ENCODE results near the gene DGKB. TPM values are rescaled to one million over a fixed set of nuclear protein-coding genes. Genes with fewer than 3 reads are reported as not detected.
"Not testable (repeated sequence)": the region's sequence is repeated elsewhere in the genome, so short reads cannot be mapped to it uniquely, and the experiment has no call there.

DGKB gene
- total RNA-seq, 3 donors from 2014 or later: not detected

GRCh38 chr7:14305233-14305866, 597.2 kb downstream of the DGKB start:
- no peaks in the 10 kb centered on the region for H3K36me3 Mint-ChIP-seq (ENCODE audit: insufficient read depth)
- peaks cover 3% of the 10 kb centered on the region for H3K9me3 Mint-ChIP-seq
- H3K4me3 Mint-ChIP-seq: no peak overlapping the region
- H3K27me3 Mint-ChIP-seq (ENCODE audit: low read depth): no peaks in the 10 kb centered on the region
- ATAC-seq: no peak
- no peaks in the 10 kb centered on the region for H3K4me1 Mint-ChIP-seq (ENCODE audit: low read depth)
- DNase-seq: no peak

GRCh38 chr7:14303536-14303935, 599.0 kb downstream of the DGKB start:
- DNase-seq (no peak), ATAC-seq (no peak)
- H3K4me1 Mint-ChIP-seq (ENCODE audit: low read depth): no peaks in the 10 kb centered on the region
- no peak overlapping the region for H3K4me3 Mint-ChIP-seq
- H3K27me3 Mint-ChIP-seq (ENCODE audit: low read depth): no peaks in the 10 kb centered on the region
- no peaks in the 10 kb centered on the region for H3K36me3 Mint-ChIP-seq (ENCODE audit: insufficient read depth)
- peaks cover 3% of the 10 kb centered on the region for H3K9me3 Mint-ChIP-seq

GRCh38 chr7:14294637-14295036, 607.9 kb downstream of the DGKB start:
- no peaks in the 10 kb centered on the region for H3K36me3 Mint-ChIP-seq (ENCODE audit: insufficient read depth)
- ATAC-seq (no peak), DNase-seq (no peak)
- no peak overlapping the region for H3K4me3 Mint-ChIP-seq
- H3K9me3 Mint-ChIP-seq: peaks cover 10% of the 10 kb centered on the region
- H3K27me3 Mint-ChIP-seq (ENCODE audit: low read depth): no peaks in the 10 kb centered on the region
- H3K4me1 Mint-ChIP-seq (ENCODE audit: low read depth): no peaks in the 10 kb centered on the region

- H3K27me3 Mint-ChIP-seq (ENCODE audit: low read depth): no peaks in the 10 kb centered on the region
- no peak overlapping the region for H3K4me3 Mint-ChIP-seq
- H3K9me3 Mint-ChIP-seq: peaks cover 10% of the 10 kb centered on the region
- ATAC-seq (no peak), DNase-seq (no peak)
- H3K36me3 Mint-ChIP-seq (ENCODE audit: insufficient read depth): no peaks in the 10 kb centered on the region
- no peaks in the 10 kb centered on the region for H3K4me1 Mint-ChIP-seq (ENCODE audit: low read depth)
Observed at GRCh38 chr7:14293434-14293833, 609.1 kb downstream of the DGKB start.

- no peaks in the 10 kb centered on the region for H3K36me3 Mint-ChIP-seq (ENCODE audit: insufficient read depth)
- DNase-seq (no peak), ATAC-seq (no peak)
- H3K4me1 Mint-ChIP-seq (ENCODE audit: low read depth): no peaks in the 10 kb centered on the region
- no peak overlapping the region for H3K4me3 Mint-ChIP-seq
- peaks cover 8% of the 10 kb centered on the region for H3K9me3 Mint-ChIP-seq
- H3K27me3 Mint-ChIP-seq (ENCODE audit: low read depth): no peaks in the 10 kb centered on the region
Observed at GRCh38 chr7:14292737-14293136, 609.8 kb downstream of the DGKB start.

- Mint-ChIP-seq H3K4me3 (no peak overlapping the region), H3K36me3 (ENCODE audit: insufficient read depth) (no peaks in the 10 kb centered on the region), H3K27me3 (ENCODE audit: low read depth) (no peaks in the 10 kb centered on the region), H3K9me3 (no peaks in the 10 kb centered on the region), H3K4me1 (ENCODE audit: low read depth) (no peaks in the 10 kb centered on the region)
- ATAC-seq: no peak
- DNase-seq: no peak
Observed at GRCh38 chr7:14289957-14290356, 612.6 kb downstream of the DGKB start.

- no peak for ATAC-seq
- H3K27me3 Mint-ChIP-seq (ENCODE audit: low read depth): no peaks in the 10 kb centered on the region
- H3K4me1 Mint-ChIP-seq (ENCODE audit: low read depth): no peaks in the 10 kb centered on the region
- H3K9me3 Mint-ChIP-seq: no peaks in the 10 kb centered on the region
- no peak overlapping the region for H3K4me3 Mint-ChIP-seq
- no peak for DNase-seq
- H3K36me3 Mint-ChIP-seq (ENCODE audit: insufficient read depth): no peaks in the 10 kb centered on the region
Observed at GRCh38 chr7:14288701-14289100, 613.9 kb downstream of the DGKB start.

- DNase-seq (no peak), ATAC-seq (no peak)
- no peaks in the 10 kb centered on the region for H3K9me3 Mint-ChIP-seq
- no peaks in the 10 kb centered on the region for H3K27me3 Mint-ChIP-seq (ENCODE audit: low read depth)
- no peaks in the 10 kb centered on the region for H3K4me1 Mint-ChIP-seq (ENCODE audit: low read depth)
- no peak overlapping the region for H3K4me3 Mint-ChIP-seq
- H3K36me3 Mint-ChIP-seq (ENCODE audit: insufficient read depth): no peaks in the 10 kb centered on the region
Observed at GRCh38 chr7:14287398-14287797, 615.2 kb downstream of the DGKB start.

GRCh38 chr7:14286036-14286435, 616.5 kb downstream of the DGKB start:
- ATAC-seq: no peak
- Mint-ChIP-seq H3K36me3 (ENCODE audit: insufficient read depth) (no peaks in the 10 kb centered on the region), H3K27me3 (ENCODE audit: low read depth) (no peaks in the 10 kb centered on the region)

GRCh38 chr7:14279065-14279871, 623.3 kb downstream of the DGKB start:
- not testable (repeated sequence) for H3K9me3 Mint-ChIP-seq; H3K36me3 Mint-ChIP-seq (ENCODE audit: insufficient read depth); ATAC-seq; H3K4me1 Mint-ChIP-seq (ENCODE audit: low read depth); H3K27me3 Mint-ChIP-seq (ENCODE audit: low read depth); DNase-seq; H3K4me3 Mint-ChIP-seq

More at GRCh38 chr7:14286036-14286435, 616.5 kb downstream of the DGKB start:
- Mint-ChIP-seq H3K9me3 (no peaks in the 10 kb centered on the region), H3K4me1 (ENCODE audit: low read depth) (no peaks in the 10 kb centered on the region), H3K4me3 (no peak overlapping the region)
- DNase-seq: no peak

GRCh38 chr7:14275356-14275755, 627.2 kb downstream of the DGKB start:
- peaks cover 6% of the 10 kb centered on the region for H3K9me3 Mint-ChIP-seq
- H3K36me3 Mint-ChIP-seq (ENCODE audit: insufficient read depth): no peaks in the 10 kb centered on the region
- H3K27me3 Mint-ChIP-seq (ENCODE audit: low read depth): peaks cover 4% of the 10 kb centered on the region
- H3K4me3 Mint-ChIP-seq: no peak overlapping the region
- DNase-seq (no peak), ATAC-seq (no peak)
- H3K4me1 Mint-ChIP-seq (ENCODE audit: low read depth): no peaks in the 10 kb centered on the region

GRCh38 chr7:14271441-14271840, 631.1 kb downstream of the DGKB start:
- ATAC-seq (no peak), DNase-seq (no peak)
- no peaks in the 10 kb centered on the region for H3K4me1 Mint-ChIP-seq (ENCODE audit: low read depth)
- no peak overlapping the region for H3K4me3 Mint-ChIP-seq
- no peaks in the 10 kb centered on the region for H3K9me3 Mint-ChIP-seq
- no peaks in the 10 kb centered on the region for H3K27me3 Mint-ChIP-seq (ENCODE audit: low read depth)
- H3K36me3 Mint-ChIP-seq (ENCODE audit: insufficient read depth): no peaks in the 10 kb centered on the region

GRCh38 chr7:14270099-14270498, 632.5 kb downstream of the DGKB start:
- H3K9me3 Mint-ChIP-seq: no peaks in the 10 kb centered on the region
- DNase-seq: no peak
- no peaks in the 10 kb centered on the region for H3K36me3 Mint-ChIP-seq (ENCODE audit: insufficient read depth)
- ATAC-seq: no peak
- no peak overlapping the region for H3K4me3 Mint-ChIP-seq
- H3K27me3 Mint-ChIP-seq (ENCODE audit: low read depth): no peaks in the 10 kb centered on the region
- no peaks in the 10 kb centered on the region for H3K4me1 Mint-ChIP-seq (ENCODE audit: low read depth)

GRCh38 chr7:14260011-14260410, 642.5 kb downstream of the DGKB start:
- no peak overlapping the region for H3K4me3 Mint-ChIP-seq
- ATAC-seq (no peak), DNase-seq (no peak)
- no peaks in the 10 kb centered on the region for H3K9me3 Mint-ChIP-seq
- no peaks in the 10 kb centered on the region for H3K36me3 Mint-ChIP-seq (ENCODE audit: insufficient read depth)
- no peaks in the 10 kb centered on the region for H3K27me3 Mint-ChIP-seq (ENCODE audit: low read depth)
- H3K4me1 Mint-ChIP-seq (ENCODE audit: low read depth): no peaks in the 10 kb centered on the region

- Mint-ChIP-seq H3K4me3 (no peak overlapping the region), H3K9me3 (no peaks in the 10 kb centered on the region), H3K27me3 (ENCODE audit: low read depth) (no peaks in the 10 kb centered on the region), H3K4me1 (ENCODE audit: low read depth) (no peaks in the 10 kb centered on the region), H3K36me3 (ENCODE audit: insufficient read depth) (no peaks in the 10 kb centered on the region)
- no peak for DNase-seq
- ATAC-seq: no peak
Observed at GRCh38 chr7:14258861-14259260, 643.7 kb downstream of the DGKB start.
